GM23338 (cell line): ENCODE results near the gene ILDR2. TPM values are rescaled to one million over a fixed set of nuclear protein-coding genes. Genes with fewer than 3 reads are reported as not detected.

ENCODE experiments used
- ATAC-seq: fragments of 200-7000 bp; cut with Tn5 transposase; 3 replicates; pipeline ENCODE4 v1.9.1; 2020
- DNase-seq: peaks from one replicate; pipeline ENCODE4 v3.0.0-alpha.2; 2015; ENCODE audit warnings: low spot score
- H2AFZ ChIP-seq: fragments of 200-600 bp; sonication (generic); 2 replicates; pipeline ENCODE4 v1.8.0; 2016; ENCODE audit warnings: antibody characterized with exemption, mild to moderate bottlenecking, moderate library complexity
- H3F3A ChIP-seq: fragments of 200-600 bp; sonication (generic); replicated peaks from 2 replicates; pipeline ENCODE4 v1.8.0; 2017; ENCODE audit warnings: antibody characterized with exemption, mixed run types, low read depth
- H3K27ac ChIP-seq: fragments of 200-600 bp; sonication (generic); 2 replicates; pipeline ENCODE4 v1.6.1; 2016; ENCODE audit warnings: low read depth
- H3K27me3 ChIP-seq: fragments of 200-600 bp; sonication (generic); 2 replicates; pipeline ENCODE4 v1.8.0; 2016; ENCODE audit warnings: mild to moderate bottlenecking, mixed run types, moderate library complexity; ENCODE audit not compliant: insufficient read depth
- H3K36me3 ChIP-seq: fragments of 200-600 bp; sonication (generic); 2 replicates; pipeline ENCODE4 v1.8.0; 2016; ENCODE audit warnings: mild to moderate bottlenecking; ENCODE audit not compliant: insufficient read depth
- H3K4me1 ChIP-seq: fragments of 200-600 bp; sonication (generic); 2 replicates; pipeline ENCODE4 v1.8.0; 2016; ENCODE audit warnings: mild to moderate bottlenecking, moderate library complexity; ENCODE audit not compliant: insufficient read depth
- H3K4me2 ChIP-seq: fragments of 200-600 bp; sonication (generic); 2 replicates; pipeline ENCODE4 v1.7.1; 2017; ENCODE audit warnings: mixed run types
- H3K4me3 ChIP-seq: fragments of 200-600 bp; sonication (generic); 2 replicates; pipeline ENCODE4 v1.6.1; 2016; ENCODE audit warnings: mixed run types
- H3K79me2 ChIP-seq: fragments of 200-600 bp; sonication (generic); replicated peaks from 2 replicates; pipeline ENCODE4 v1.8.0; 2017; ENCODE audit warnings: mild to moderate bottlenecking; ENCODE audit not compliant: insufficient read depth
- H3K9me2 ChIP-seq: fragments of 200-600 bp; sonication (generic); 2 replicates; pipeline ENCODE4 v1.8.0; 2017; ENCODE audit not compliant: insufficient read depth
- H4K20me1 ChIP-seq: fragments of 200-600 bp; sonication (generic); replicated peaks from 2 replicates; pipeline ENCODE4 v1.8.0; 2017; ENCODE audit warnings: mild to moderate bottlenecking; ENCODE audit not compliant: insufficient read depth
- H3K27ac Mint-ChIP-seq: 2 replicates; pipeline ENCODE4 v1.8.0; 2020; ENCODE audit warnings: inconsistent platforms, mild to moderate bottlenecking, moderate library complexity, mixed read lengths
- H3K27me3 Mint-ChIP-seq: 3 replicates; pipeline ENCODE4 v1.8.0; 2022; ENCODE audit warnings: low read depth, mild to moderate bottlenecking, moderate library complexity, mixed read lengths, inconsistent platforms; ENCODE audit not compliant: insufficient read depth, poor library complexity
- H3K36me3 Mint-ChIP-seq: 3 replicates; pipeline ENCODE4 v1.8.0; 2021; ENCODE audit warnings: low read depth, mild to moderate bottlenecking, inconsistent platforms, moderate library complexity, mixed read lengths
- H3K4me1 Mint-ChIP-seq: 3 replicates; pipeline ENCODE4 v1.8.0; 2020; ENCODE audit warnings: mild to moderate bottlenecking, inconsistent platforms, mixed read lengths
- H3K4me3 Mint-ChIP-seq: 3 replicates; pipeline ENCODE4 v1.8.0; 2021; ENCODE audit warnings: moderate library complexity, mild to moderate bottlenecking, inconsistent platforms, mixed read lengths
- H3K9me3 Mint-ChIP-seq: 3 replicates; pipeline ENCODE4 v1.8.0; 2020; ENCODE audit warnings: moderate library complexity, mild to moderate bottlenecking, inconsistent platforms, mixed read lengths
- CREB1 ChIP-seq: fragments of 250-450 bp; sonication (Bioruptor Pico); IDR thresholded peaks from 2 replicates; pipeline ENCODE4 v1.5.0; 2020; ENCODE audit warnings: low read depth, mild to moderate bottlenecking, moderate library complexity
- EZH2 ChIP-seq: fragments of 200-600 bp; sonication (generic); IDR thresholded peaks from one replicate; pipeline ENCODE4 v1.8.0; 2017; ENCODE audit warnings: antibody characterized with exemption, mild to moderate bottlenecking, low read depth; ENCODE audit not compliant: unreplicated experiment
- EZH2phosphoT487 ChIP-seq: fragments of 200-600 bp; sonication (generic); IDR thresholded peaks from one replicate; pipeline ENCODE4 v1.8.1; 2018; ENCODE audit warnings: antibody characterized with exemption; ENCODE audit not compliant: unreplicated experiment
- JUNB ChIP-seq: IDR thresholded peaks from one replicate; pipeline ENCODE4 v1.6.1; 2016; ENCODE audit warnings: antibody characterized with exemption; ENCODE audit not compliant: unreplicated experiment
- NANOG ChIP-seq: IDR thresholded peaks from 2 replicates; pipeline ENCODE4 v1.6.1; 2016; ENCODE audit warnings: antibody characterized with exemption, borderline replicate concordance
- POLR2AphosphoS5 ChIP-seq: IDR thresholded peaks from 2 replicates; pipeline ENCODE4 v1.6.1; 2016; ENCODE audit warnings: antibody characterized with exemption, low read depth
- REST ChIP-seq: IDR thresholded peaks from one replicate; pipeline ENCODE4 v1.6.1; 2018; ENCODE audit warnings: antibody characterized with exemption; ENCODE audit not compliant: unreplicated experiment
- STAT1 ChIP-seq: IDR thresholded peaks from one replicate; pipeline ENCODE4 v1.6.1; 2016; ENCODE audit warnings: antibody characterized with exemption; ENCODE audit not compliant: unreplicated experiment
- ZNF114 ChIP-seq: fragments of 250-450 bp; sonication (Bioruptor Pico); IDR thresholded peaks from 2 replicates; pipeline ENCODE4 v1.5.0; 2020; ENCODE audit warnings: mild to moderate bottlenecking, moderate library complexity
- ZNF331 ChIP-seq: fragments of 250-450 bp; sonication (Bioruptor Pico); IDR thresholded peaks from 2 replicates; pipeline ENCODE4 v1.5.0; 2020; ENCODE audit warnings: low read depth, mild to moderate bottlenecking, moderate library complexity
- polyA plus RNA-seq: library from polyadenylated mRNA; unstranded; fragments of >200 nt; fragmentation: Nextera tagmentation; extraction: Ambion mirVana; gene quantifications from 2 replicates; pipeline ENCODE4 v1.2.1, GENCODE V29; 2016
- total RNA-seq: library from RNA; depleted of rRNA; stranded (reverse); fragments of >200 nt; shearing (Covaris generic); gene quantifications from 2 replicates; pipeline ENCODE4 v1.2.3, GENCODE V29; 2014
- TF ChIP-seq, protein P1 (sequence below): IDR thresholded peaks from 2 replicates; pipeline ENCODE4 v1.6.1; 2016; ENCODE audit warnings: antibody characterized with exemption
- TF ChIP-seq, protein P2 (sequence below): fragments of 250-450 bp; sonication (Bioruptor Pico); IDR thresholded peaks from 2 replicates; pipeline ENCODE4 v1.5.0; 2020; ENCODE audit warnings: mild to moderate bottlenecking, moderate library complexity
- TF ChIP-seq, protein P3 (sequence below), 2 experiments: fragments of 200-600 bp in 1 of 2; sonication (generic) in 1 of 2; conservative IDR thresholded peaks; 2 replicates each; pipeline versions ENCODE4 v1.5.1 to v1.6.1; 2016 to 2017; ENCODE audit warnings: antibody characterized with exemption in 2 of 2, low read depth in 2 of 2, mild to moderate bottlenecking in 2 of 2, moderate library complexity in 1 of 2

The ILDR2 gene
- total and polyA plus RNA-seq, 2 experiments from 2014 or later, result 0.27 to 2.4 TPM

- H3K9me3 Mint-ChIP-seq, result no peaks in the 10 kb centered on the region
- DNase-seq (no peak), ATAC-seq (no peak; the same call in 1 of the 3 replicates)
- H3K4me1 Mint-ChIP-seq, result peaks cover 32% of the 10 kb centered on the region
- TF ChIP-seq EZH2 (no peak), ZNF114 (CRISPR knock-in tag) (no peak), STAT1 (no peak), JUNB (no peak), REST (no peak), NANOG (no peak), EZH2phosphoT487 (no peak), CREB1 (CRISPR knock-in tag) (no peak), POLR2AphosphoS5 (no peak), ZNF331 (CRISPR knock-in tag) (no peak)
- TF ChIP-seq, protein P1, sequence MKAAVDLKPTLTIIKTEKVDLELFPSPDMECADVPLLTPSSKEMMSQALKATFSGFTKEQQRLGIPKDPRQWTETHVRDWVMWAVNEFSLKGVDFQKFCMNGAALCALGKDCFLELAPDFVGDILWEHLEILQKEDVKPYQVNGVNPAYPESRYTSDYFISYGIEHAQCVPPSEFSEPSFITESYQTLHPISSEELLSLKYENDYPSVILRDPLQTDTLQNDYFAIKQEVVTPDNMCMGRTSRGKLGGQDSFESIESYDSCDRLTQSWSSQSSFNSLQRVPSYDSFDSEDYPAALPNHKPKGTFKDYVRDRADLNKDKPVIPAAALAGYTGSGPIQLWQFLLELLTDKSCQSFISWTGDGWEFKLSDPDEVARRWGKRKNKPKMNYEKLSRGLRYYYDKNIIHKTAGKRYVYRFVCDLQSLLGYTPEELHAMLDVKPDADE, result no peak
- TF ChIP-seq, protein P2, sequence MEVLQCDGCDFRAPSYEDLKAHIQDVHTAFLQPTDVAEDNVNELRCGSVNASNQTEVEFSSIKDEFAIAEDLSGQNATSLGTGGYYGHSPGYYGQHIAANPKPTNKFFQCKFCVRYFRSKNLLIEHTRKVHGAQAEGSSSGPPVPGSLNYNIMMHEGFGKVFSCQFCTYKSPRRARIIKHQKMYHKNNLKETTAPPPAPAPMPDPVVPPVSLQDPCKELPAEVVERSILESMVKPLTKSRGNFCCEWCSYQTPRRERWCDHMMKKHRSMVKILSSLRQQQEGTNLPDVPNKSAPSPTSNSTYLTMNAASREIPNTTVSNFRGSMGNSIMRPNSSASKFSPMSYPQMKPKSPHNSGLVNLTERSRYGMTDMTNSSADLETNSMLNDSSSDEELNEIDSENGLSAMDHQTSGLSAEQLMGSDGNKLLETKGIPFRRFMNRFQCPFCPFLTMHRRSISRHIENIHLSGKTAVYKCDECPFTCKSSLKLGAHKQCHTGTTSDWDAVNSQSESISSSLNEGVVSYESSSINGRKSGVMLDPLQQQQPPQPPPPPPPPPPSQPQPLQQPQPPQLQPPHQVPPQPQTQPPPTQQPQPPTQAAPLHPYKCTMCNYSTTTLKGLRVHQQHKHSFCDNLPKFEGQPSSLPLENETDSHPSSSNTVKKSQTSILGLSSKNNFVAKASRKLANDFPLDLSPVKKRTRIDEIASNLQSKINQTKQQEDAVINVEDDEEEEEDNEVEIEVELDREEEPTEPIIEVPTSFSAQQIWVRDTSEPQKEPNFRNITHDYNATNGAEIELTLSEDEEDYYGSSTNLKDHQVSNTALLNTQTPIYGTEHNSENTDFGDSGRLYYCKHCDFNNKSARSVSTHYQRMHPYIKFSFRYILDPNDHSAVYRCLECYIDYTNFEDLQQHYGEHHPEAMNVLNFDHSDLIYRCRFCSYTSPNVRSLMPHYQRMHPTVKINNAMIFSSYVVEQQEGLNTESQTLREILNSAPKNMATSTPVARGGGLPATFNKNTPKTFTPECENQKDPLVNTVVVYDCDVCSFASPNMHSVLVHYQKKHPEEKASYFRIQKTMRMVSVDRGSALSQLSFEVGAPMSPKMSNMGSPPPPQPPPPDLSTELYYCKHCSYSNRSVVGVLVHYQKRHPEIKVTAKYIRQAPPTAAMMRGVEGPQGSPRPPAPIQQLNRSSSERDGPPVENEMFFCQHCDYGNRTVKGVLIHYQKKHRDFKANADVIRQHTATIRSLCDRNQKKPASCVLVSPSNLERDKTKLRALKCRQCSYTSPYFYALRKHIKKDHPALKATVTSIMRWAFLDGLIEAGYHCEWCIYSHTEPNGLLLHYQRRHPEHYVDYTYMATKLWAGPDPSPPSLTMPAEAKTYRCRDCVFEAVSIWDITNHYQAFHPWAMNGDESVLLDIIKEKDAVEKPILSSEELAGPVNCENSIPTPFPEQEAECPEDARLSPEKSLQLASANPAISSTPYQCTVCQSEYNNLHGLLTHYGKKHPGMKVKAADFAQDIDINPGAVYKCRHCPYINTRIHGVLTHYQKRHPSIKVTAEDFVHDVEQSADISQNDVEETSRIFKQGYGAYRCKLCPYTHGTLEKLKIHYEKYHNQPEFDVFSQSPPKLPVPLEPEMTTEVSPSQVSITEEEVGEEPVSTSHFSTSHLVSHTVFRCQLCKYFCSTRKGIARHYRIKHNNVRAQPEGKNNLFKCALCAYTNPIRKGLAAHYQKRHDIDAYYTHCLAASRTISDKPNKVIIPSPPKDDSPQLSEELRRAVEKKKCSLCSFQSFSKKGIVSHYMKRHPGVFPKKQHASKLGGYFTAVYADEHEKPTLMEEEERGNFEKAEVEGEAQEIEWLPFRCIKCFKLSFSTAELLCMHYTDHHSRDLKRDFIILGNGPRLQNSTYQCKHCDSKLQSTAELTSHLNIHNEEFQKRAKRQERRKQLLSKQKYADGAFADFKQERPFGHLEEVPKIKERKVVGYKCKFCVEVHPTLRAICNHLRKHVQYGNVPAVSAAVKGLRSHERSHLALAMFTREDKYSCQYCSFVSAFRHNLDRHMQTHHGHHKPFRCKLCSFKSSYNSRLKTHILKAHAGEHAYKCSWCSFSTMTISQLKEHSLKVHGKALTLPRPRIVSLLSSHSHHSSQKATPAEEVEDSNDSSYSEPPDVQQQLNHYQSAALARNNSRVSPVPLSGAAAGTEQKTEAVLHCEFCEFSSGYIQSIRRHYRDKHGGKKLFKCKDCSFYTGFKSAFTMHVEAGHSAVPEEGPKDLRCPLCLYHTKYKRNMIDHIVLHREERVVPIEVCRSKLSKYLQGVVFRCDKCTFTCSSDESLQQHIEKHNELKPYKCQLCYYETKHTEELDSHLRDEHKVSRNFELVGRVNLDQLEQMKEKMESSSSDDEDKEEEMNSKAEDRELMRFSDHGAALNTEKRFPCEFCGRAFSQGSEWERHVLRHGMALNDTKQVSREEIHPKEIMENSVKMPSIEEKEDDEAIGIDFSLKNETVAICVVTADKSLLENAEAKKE (CRISPR knock-in tag), result no peak
- TF ChIP-seq, protein P3, sequence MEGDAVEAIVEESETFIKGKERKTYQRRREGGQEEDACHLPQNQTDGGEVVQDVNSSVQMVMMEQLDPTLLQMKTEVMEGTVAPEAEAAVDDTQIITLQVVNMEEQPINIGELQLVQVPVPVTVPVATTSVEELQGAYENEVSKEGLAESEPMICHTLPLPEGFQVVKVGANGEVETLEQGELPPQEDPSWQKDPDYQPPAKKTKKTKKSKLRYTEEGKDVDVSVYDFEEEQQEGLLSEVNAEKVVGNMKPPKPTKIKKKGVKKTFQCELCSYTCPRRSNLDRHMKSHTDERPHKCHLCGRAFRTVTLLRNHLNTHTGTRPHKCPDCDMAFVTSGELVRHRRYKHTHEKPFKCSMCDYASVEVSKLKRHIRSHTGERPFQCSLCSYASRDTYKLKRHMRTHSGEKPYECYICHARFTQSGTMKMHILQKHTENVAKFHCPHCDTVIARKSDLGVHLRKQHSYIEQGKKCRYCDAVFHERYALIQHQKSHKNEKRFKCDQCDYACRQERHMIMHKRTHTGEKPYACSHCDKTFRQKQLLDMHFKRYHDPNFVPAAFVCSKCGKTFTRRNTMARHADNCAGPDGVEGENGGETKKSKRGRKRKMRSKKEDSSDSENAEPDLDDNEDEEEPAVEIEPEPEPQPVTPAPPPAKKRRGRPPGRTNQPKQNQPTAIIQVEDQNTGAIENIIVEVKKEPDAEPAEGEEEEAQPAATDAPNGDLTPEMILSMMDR (conservative IDR thresholded peaks at IDR 0.05; ENCODE audit: low read depth in 2 of 2), result no peak
- no peak overlapping the region for H2AFZ ChIP-seq
- peaks cover 20% of the 10 kb centered on the region for H4K20me1 ChIP-seq
- no peak overlapping the region for H3K27ac ChIP-seq
- H3K4me1 ChIP-seq, result peaks cover 8% of the 10 kb centered on the region
- no peak overlapping the region; the same call in 1 of the 2 replicates for H3K27ac Mint-ChIP-seq
- H3K36me3 Mint-ChIP-seq, result peaks cover 65% of the 10 kb centered on the region
- H3K4me3 ChIP-seq, result no peak overlapping the region
- no peaks in the 10 kb centered on the region for H3K9me2 ChIP-seq
- no peak overlapping the region for H3K4me2 ChIP-seq
- H3K36me3 ChIP-seq, result peaks cover 27% of the 10 kb centered on the region
- no peaks in the 10 kb centered on the region for H3F3A ChIP-seq
- H3K27me3 ChIP-seq, result no peaks in the 10 kb centered on the region
- H3K79me2 ChIP-seq, result 0 out of 2 replicates have a peak, but pooled peaks cover 5% of the 10 kb centered on the region
- H3K27me3 Mint-ChIP-seq, result peaks cover 5% of the 10 kb centered on the region
- no peak overlapping the region for H3K4me3 Mint-ChIP-seq
Measured at GRCh38 chr1:166858726-166859419, 116.5 kb downstream of the ILDR2 start.
